Psoas muscle (tissue), 8 donors: Measurements from ENCODE around the gene ELOVL1. TPM values are rescaled to one million over a fixed set of nuclear protein-coding genes. Genes with fewer than 3 reads are reported as not detected.

ENCODE experiments used
- ATAC-seq, 4 donors: fragments of 200-7000 bp; cut with Tn5 transposase; one replicate each; pipeline ENCODE4 v1.9.1; 2020; ENCODE audit warnings: moderate library complexity in 3 of 4, mild to moderate bottlenecking in 2 of 4
- DNase-seq, 2 donors: peaks; one replicate each; pipeline ENCODE4 v3.0.0-alpha.2; 2020
- H3K27ac ChIP-seq: fragments of 200-600 bp; one replicate; pipeline ENCODE4 v1.8.0; 2022
- H3K27me3 ChIP-seq, 3 donors: fragments of 200-600 bp in 1 of 3; one replicate each; pipeline versions ENCODE4 v1.6.1 to v1.8.0; 2013 to 2022; ENCODE audit warnings: low read length in 2 of 3, mild to moderate bottlenecking in 2 of 3, moderate library complexity in 1 of 3; ENCODE audit not compliant: insufficient read depth in 3 of 3
- H3K36me3 ChIP-seq, 2 donors: fragments of 200-600 bp in 1 of 2; one replicate each; pipeline versions ENCODE4 v1.6.1 to v1.8.0; 2013 to 2022; ENCODE audit warnings: low read depth in 1 of 2, mild to moderate bottlenecking in 1 of 2, moderate library complexity in 1 of 2; ENCODE audit not compliant: insufficient read depth in 1 of 2
- H3K4me1 ChIP-seq: fragments of 200-600 bp; one replicate; pipeline ENCODE4 v1.8.0; 2022
- H3K4me3 ChIP-seq: fragments of 200-600 bp; one replicate; pipeline ENCODE4 v1.8.0; 2022; ENCODE audit warnings: mild to moderate bottlenecking
- H3K9me3 ChIP-seq: fragments of 200-600 bp; one replicate; pipeline ENCODE4 v1.8.0; 2022
- WGBS, 3 donors: extraction: QIAGEN DNeasy Blood & Tissue Kit; methylation state at CpG; one replicate each; pipeline versions ENCODE4 v1.1.6 to v1.1.7; 2013; 5-methylcytosine and 5-hydroxymethylcytosine counted together
- intact Hi-C, 2 donors: fragments of 100-400 bp; cut with DNase I; formaldehyde crosslinking; loops; one replicate each; pipeline versions ENCODE4 v1.11.0 to v1.14.2; 2022
- polyA plus RNA-seq, 3 donors: library from polyadenylated mRNA; stranded (reverse); fragments of 200-250 nt; gene quantifications; one replicate each; pipeline ENCODE4 v1.2.3, GENCODE V29; 2013
- total RNA-seq, 4 donors: library from RNA; stranded (reverse); fragmentation: NEBNext Ultra II Directional in 2 of 4; extraction: Animal tissue kit (Norgen Biotek cat#: 25700) in 2 of 4; gene quantifications; one replicate each; pipeline versions ENCODE4 v1.2.1 to v1.2.4, GENCODE V29; 2021 to 2023
- TF ChIP-seq, protein P1 (sequence below): fragments of 200-600 bp; IDR thresholded peaks from one replicate; pipeline ENCODE4 v1.8.0; 2022; ENCODE audit warnings: antibody characterized with exemption
- donor health status: healthy with polysubstance abuse.
- donor health status: DM: no; HTN: no; CAD: no; lungs with moderate emphysema.
- donor health status: Bipolar disorder and iron deficiency.
- donor health status: healthy.
- donor health status: DM: yes; HTN: yes; CAD: no.
- donor health status: DM: no; HTN: no; CAD: no.
- donor health status: DM: no; HTN: no; CAD: no.
- donor health status: DM: yes; HTN: yes; CAD: no.

Gene ELOVL1
- total and polyA plus RNA-seq, 7 donors: 15.9 to 68.1 (median 19.2) TPM

- intact Hi-C loops: no loop called here
- Histone ChIP-seq H3K4me1 (peaks cover 4% of the 10 kb centered on the region), H3K27me3 (no peaks in the 10 kb centered on the region), H3K27ac (peak overlapping the region; percentile 74), H3K9me3 (no peaks in the 10 kb centered on the region), H3K36me3 (no peaks in the 10 kb centered on the region), H3K4me3 (peak overlapping the region; percentile 82)
- DNase-seq (no peak), ATAC-seq (peak; percentile 15 to 35 (median 28))
- TF ChIP-seq, protein P1, sequence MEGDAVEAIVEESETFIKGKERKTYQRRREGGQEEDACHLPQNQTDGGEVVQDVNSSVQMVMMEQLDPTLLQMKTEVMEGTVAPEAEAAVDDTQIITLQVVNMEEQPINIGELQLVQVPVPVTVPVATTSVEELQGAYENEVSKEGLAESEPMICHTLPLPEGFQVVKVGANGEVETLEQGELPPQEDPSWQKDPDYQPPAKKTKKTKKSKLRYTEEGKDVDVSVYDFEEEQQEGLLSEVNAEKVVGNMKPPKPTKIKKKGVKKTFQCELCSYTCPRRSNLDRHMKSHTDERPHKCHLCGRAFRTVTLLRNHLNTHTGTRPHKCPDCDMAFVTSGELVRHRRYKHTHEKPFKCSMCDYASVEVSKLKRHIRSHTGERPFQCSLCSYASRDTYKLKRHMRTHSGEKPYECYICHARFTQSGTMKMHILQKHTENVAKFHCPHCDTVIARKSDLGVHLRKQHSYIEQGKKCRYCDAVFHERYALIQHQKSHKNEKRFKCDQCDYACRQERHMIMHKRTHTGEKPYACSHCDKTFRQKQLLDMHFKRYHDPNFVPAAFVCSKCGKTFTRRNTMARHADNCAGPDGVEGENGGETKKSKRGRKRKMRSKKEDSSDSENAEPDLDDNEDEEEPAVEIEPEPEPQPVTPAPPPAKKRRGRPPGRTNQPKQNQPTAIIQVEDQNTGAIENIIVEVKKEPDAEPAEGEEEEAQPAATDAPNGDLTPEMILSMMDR: no peak
- 12 to 20% (median 12%) methylated on average over 21 to 22 of the region's 22 CpGs for WGBS, 3 donors
Observed at GRCh38 chr1:43348343-43348808, 19.4 kb downstream of the ELOVL1 start.

- ATAC-seq (no peak), DNase-seq (no peak)
- TF ChIP-seq, protein P1: no peak
- Histone ChIP-seq H3K27ac (no peak overlapping the region), H3K4me3 (no peak overlapping the region), H3K9me3 (no peaks in the 10 kb centered on the region), H3K27me3 (no peaks in the 10 kb centered on the region), H3K4me1 (peaks cover 4% of the 10 kb centered on the region), H3K36me3 (no peaks in the 10 kb centered on the region)
- WGBS, 3 donors: 84 to 92% (median 85%) methylated on average over 5 of the region's 5 CpGs
- intact Hi-C loops: no loop called here
Observed at GRCh38 chr1:43346636-43347035, 21.2 kb downstream of the ELOVL1 start.

DNA sequence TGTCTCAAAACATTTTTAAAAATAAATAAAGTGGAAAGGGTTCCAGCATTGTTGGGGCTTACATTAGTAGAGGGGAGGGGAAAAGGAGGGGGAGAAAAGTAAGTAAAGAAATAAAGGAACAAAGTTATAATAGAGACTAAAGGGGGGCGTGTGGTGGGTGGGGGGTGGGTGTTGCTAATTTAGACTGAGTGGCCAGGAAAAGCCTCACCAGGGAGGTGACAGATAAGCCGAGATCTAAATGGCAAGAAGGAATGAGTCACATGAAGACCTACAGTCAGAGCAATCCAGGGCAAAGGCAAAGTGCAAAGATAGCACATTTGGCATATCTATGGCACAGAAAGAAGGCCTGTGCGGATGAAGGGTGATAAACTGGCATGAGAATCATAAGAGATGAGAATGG is 22.7 kb downstream of the ELOVL1 start:
- H3K9me3 ChIP-seq: no peaks in the 10 kb centered on the region
- H3K36me3 ChIP-seq: no peaks in the 10 kb centered on the region
- WGBS, 3 donors: 34 to 42% (median 40%) methylated on average over 2 to 3 of the region's 3 CpGs
- ATAC-seq (peak in 3 of 4 donors; percentile 39 to 65 (median 61)), DNase-seq (no peak)
- intact Hi-C loops: no loop called here
- H3K4me3 ChIP-seq: no peak overlapping the region
- H3K4me1 ChIP-seq: peaks cover 4% of the 10 kb centered on the region
- TF ChIP-seq, protein P1: no peak
- H3K27ac ChIP-seq: peak overlapping the region; percentile 53
- H3K27me3 ChIP-seq: no peaks in the 10 kb centered on the region

DNA sequence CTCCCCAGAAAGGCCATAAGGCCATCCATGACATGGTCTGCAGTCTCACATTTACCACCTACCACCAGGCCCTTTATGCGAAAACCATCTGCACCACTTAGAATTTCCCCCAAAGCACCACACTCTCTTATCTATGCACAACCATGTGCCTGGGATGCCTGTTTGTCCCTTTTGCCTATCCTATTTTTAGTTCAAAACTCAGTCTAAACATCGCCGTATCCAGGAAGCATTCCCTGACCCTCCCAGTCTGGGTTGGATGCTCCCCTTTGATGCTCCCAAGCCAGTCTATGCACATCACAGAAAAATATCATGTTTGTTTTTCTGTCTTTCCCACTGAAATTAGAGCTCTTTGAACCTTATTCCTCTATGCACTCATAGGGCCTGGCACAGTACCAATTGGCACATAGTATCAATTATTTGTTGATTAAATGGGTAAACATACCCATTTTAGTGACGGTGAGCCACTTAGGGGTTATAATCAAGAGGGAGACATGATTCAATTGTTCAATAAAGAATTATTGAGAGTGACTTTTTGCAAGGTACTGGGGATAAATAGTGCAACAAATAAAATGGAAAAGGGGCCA is 23.5 kb downstream of the ELOVL1 start:
- WGBS, 3 donors: 41 to 54% (median 52%) methylated on average over 4 of the region's 4 CpGs
- DNase-seq: no peak
- intact Hi-C loops: no loop called here

More for the DNA sequence above, 23.5 kb downstream of the ELOVL1 start:
- no peak for ATAC-seq
- Histone ChIP-seq H3K27me3 (no peaks in the 10 kb centered on the region), H3K36me3 (no peaks in the 10 kb centered on the region), H3K27ac (no peak overlapping the region), H3K9me3 (no peaks in the 10 kb centered on the region), H3K4me3 (no peak overlapping the region), H3K4me1 (peaks cover 4% of the 10 kb centered on the region)
- TF ChIP-seq, protein P1: no peak
